K562 (cell line): ENCODE data around the gene RINL. TPM values are rescaled to one million over a fixed set of nuclear protein-coding genes. Genes with fewer than 3 reads are reported as not detected.

Source experiments
- ARNT ChIP-seq, 2 experiments: fragments of 450-650 bp; IDR thresholded peaks; 2 replicates each; pipeline ENCODE4 v1.6.1; 2016; ENCODE audit warnings: mild to moderate bottlenecking in 1 of 2
- CCNT2 ChIP-seq: IDR thresholded peaks from 2 replicates; pipeline ENCODE4 v1.6.1; 2011; ENCODE audit warnings: borderline replicate concordance, low read depth, mild to moderate bottlenecking, moderate library complexity, mixed read lengths, low read length; ENCODE audit not compliant: insufficient read length; ENCODE audit errors: extremely low read depth
- DACH1 ChIP-seq: fragments of 450-650 bp; IDR thresholded peaks from 2 replicates; pipeline ENCODE4 v1.6.1; 2018; ENCODE audit not compliant: partially characterized antibody
- FIP1L1 ChIP-seq: fragments of 200-400 bp; formaldehyde crosslinking; IDR thresholded peaks from 2 replicates; pipeline ENCODE4 v1.6.1; 2018; ENCODE audit warnings: mild to moderate bottlenecking, low read depth, low read length; ENCODE audit not compliant: poor library complexity, severe bottlenecking
- FOXA1 ChIP-seq: fragments of 450-650 bp; IDR thresholded peaks from 2 replicates; pipeline ENCODE4 v1.6.1; 2016; ENCODE audit warnings: mild to moderate bottlenecking, borderline replicate concordance
- FOXM1 ChIP-seq, 2 experiments: fragments of 450-650 bp in 1 of 2; sonication (generic) in 1 of 2; formaldehyde crosslinking in 1 of 2; IDR thresholded peaks; 2 replicates each; pipeline versions ENCODE4 v1.6.1 to v1.9.0; 2017 to 2022; ENCODE audit warnings: low read depth in 2 of 2, mild to moderate bottlenecking in 2 of 2, missing genetic modification reagents in 1 of 2, moderate library complexity in 1 of 2
- HDAC1 ChIP-seq, 2 experiments: fragments of 450-650 bp; IDR thresholded peaks; 2 replicates each; pipeline ENCODE4 v1.6.1; 2016 to 2017; ENCODE audit warnings: inconsistent platforms in 1 of 2, mild to moderate bottlenecking in 1 of 2, moderate library complexity in 1 of 2
- HDAC2 ChIP-seq: fragments of 450-650 bp; IDR thresholded peaks from 2 replicates; pipeline ENCODE4 v1.6.1; 2016; ENCODE audit warnings: mild to moderate bottlenecking
- HNRNPH1 ChIP-seq: fragments of 200-400 bp; formaldehyde crosslinking; optimal IDR thresholded peaks from 2 replicates; pipeline ENCODE3; 2017; ENCODE audit warnings: low read depth, mild to moderate bottlenecking, low read length, moderate library complexity
- MBD2 ChIP-seq: sonication (generic); IDR thresholded peaks from 2 replicates; pipeline ENCODE4 v1.6.1; 2016; ENCODE audit warnings: low read depth, borderline replicate concordance
- MYC ChIP-seq, 2 experiments: fragments of 250-450 bp in 1 of 2; sonication (Bioruptor Pico) in 1 of 2; IDR thresholded peaks; 2 replicates each; pipeline versions ENCODE4 v1.5.1 to v1.6.1; 2012 to 2021; ENCODE audit warnings: low read depth in 2 of 2, borderline replicate concordance in 1 of 2, improper control_type of control experiment in 1 of 2, low read length in 1 of 2, mild to moderate bottlenecking in 1 of 2, moderate library complexity in 1 of 2
- NFYB ChIP-seq: IDR thresholded peaks from 2 replicates; pipeline ENCODE4 v1.6.1; 2011; ENCODE audit warnings: mild to moderate bottlenecking, moderate library complexity; ENCODE audit not compliant: insufficient read length; ENCODE audit errors: extremely low read depth
- PHF20 ChIP-seq: fragments of 450-650 bp; IDR thresholded peaks from 2 replicates; pipeline ENCODE4 v1.6.1; 2018; ENCODE audit not compliant: partially characterized antibody
- PHF8 ChIP-seq: fragments of 200-600 bp; sonication (generic); IDR thresholded peaks from 2 replicates; pipeline ENCODE4 v1.6.1; 2012; ENCODE audit warnings: mixed run types, mild to moderate bottlenecking, inconsistent platforms, low read length, moderate library complexity, borderline replicate concordance
- RAD21 ChIP-seq, 2 experiments: fragments of 250-450 bp in 1 of 2; fragments of 450-650 bp in 1 of 2; sonication (Bioruptor Pico) in 1 of 2; formaldehyde crosslinking in 1 of 2; IDR thresholded peaks in 1 of 2; conservative IDR thresholded peaks in 1 of 2; 2 replicates each; pipeline versions ENCODE4 v1.4.0 to v1.8.0; 2020 to 2022; ENCODE audit warnings: mild to moderate bottlenecking in 2 of 2, moderate library complexity in 1 of 2
- SETDB1 ChIP-seq: IDR thresholded peaks from one replicate; pipeline ENCODE4 v1.6.1; 2012; ENCODE audit warnings: low read length, control low read depth, inconsistent platforms
- SLC30A9 ChIP-seq: fragments of 250-450 bp; sonication (Bioruptor Pico); IDR thresholded peaks from 2 replicates; pipeline ENCODE4 v1.8.0; 2022; ENCODE audit warnings: mild to moderate bottlenecking, moderate library complexity
- TAF7 ChIP-seq: fragments of 450-650 bp; IDR thresholded peaks from 2 replicates; pipeline ENCODE4 v1.6.1; 2016; ENCODE audit warnings: missing genetic modification characterization, missing compliant biosample characterization
- TBP ChIP-seq: optimal IDR thresholded peaks from 2 replicates; pipeline ENCODE3; 2011; ENCODE audit warnings: low read depth, low read length, improper control_type of control experiment
- TCF3 ChIP-seq: sonication (generic); formaldehyde crosslinking; IDR thresholded peaks from 2 replicates; pipeline ENCODE4 v1.4.0; 2020; ENCODE audit warnings: mild to moderate bottlenecking, missing genetic modification reagents
- THRAP3 ChIP-seq: fragments of 450-650 bp; IDR thresholded peaks from 2 replicates; pipeline ENCODE4 v1.6.1; 2016; ENCODE audit warnings: mild to moderate bottlenecking, inconsistent platforms, borderline replicate concordance
- U2AF1 ChIP-seq: fragments of 200-400 bp; formaldehyde crosslinking; optimal IDR thresholded peaks from 2 replicates; pipeline ENCODE3; 2017; ENCODE audit warnings: mild to moderate bottlenecking, low read depth, low read length, moderate library complexity
- ZFP30 ChIP-seq: fragments of 250-450 bp; sonication (Bioruptor Pico); IDR thresholded peaks from 2 replicates; pipeline ENCODE4 v1.8.0; 2022; ENCODE audit warnings: moderate library complexity, mild to moderate bottlenecking, inconsistent platforms, borderline replicate concordance
- polyA plus RNA-seq, 8 experiments: library from polyadenylated mRNA; depleted of rRNA in 4 of 8; stranded (reverse) in 5 of 8; unstranded in 3 of 8; fragments of >200 nt; fragmentation: Nextera tagmentation in 2 of 8; fragmentation: Illumina TruSeq in 1 of 8; extraction: Ambion mirVana in 2 of 8; extraction: Trizol in 1 of 8; gene quantifications; 2 replicates each; pipeline versions ENCODE4 v1.2.1 to v1.2.3, GENCODE V29; 2011 to 2014; ENCODE audit warnings: inconsistent platforms in 1 of 8, missing spikeins in 1 of 8
- total RNA-seq, 7 experiments: library from RNA; depleted of rRNA in 6 of 7; stranded (reverse); fragments of >200 nt in 6 of 7; fragmentation: Illumina TruSeq in 2 of 7; extraction: Trizol in 2 of 7; gene quantifications; 2 replicates each; pipeline versions ENCODE4 v1.2.1 to v1.2.3, GENCODE V29; 2011 to 2021; ENCODE audit warnings: low replicate concordance in 1 of 7
- TF ChIP-seq, protein P1 (sequence below), 2 experiments: fragments of 450-650 bp; IDR thresholded peaks; 2 replicates each; pipeline ENCODE4 v1.6.1; 2016
- TF ChIP-seq, protein P2 (sequence below), 2 experiments: fragments of 200-800 bp in 1 of 2; sonication (Bioruptor generic) in 1 of 2; sonication (generic) in 1 of 2; formaldehyde crosslinking in 1 of 2; IDR thresholded peaks in 1 of 2; conservative IDR thresholded peaks in 1 of 2; 2 replicates each; pipeline versions ENCODE4 v1.5.0 to v1.6.1; 2016 to 2020; ENCODE audit warnings: missing compliant biosample characterization in 1 of 2, missing genetic modification characterization in 1 of 2, missing genetic modification reagents in 1 of 2

Gene RINL
- total and polyA plus RNA-seq, 9 of the 15 experiments (the other 6 are each of a cell fraction or from before 2014, with no cell fraction given): 0.82 to 10.9 (median 4.9) TPM

DNA sequence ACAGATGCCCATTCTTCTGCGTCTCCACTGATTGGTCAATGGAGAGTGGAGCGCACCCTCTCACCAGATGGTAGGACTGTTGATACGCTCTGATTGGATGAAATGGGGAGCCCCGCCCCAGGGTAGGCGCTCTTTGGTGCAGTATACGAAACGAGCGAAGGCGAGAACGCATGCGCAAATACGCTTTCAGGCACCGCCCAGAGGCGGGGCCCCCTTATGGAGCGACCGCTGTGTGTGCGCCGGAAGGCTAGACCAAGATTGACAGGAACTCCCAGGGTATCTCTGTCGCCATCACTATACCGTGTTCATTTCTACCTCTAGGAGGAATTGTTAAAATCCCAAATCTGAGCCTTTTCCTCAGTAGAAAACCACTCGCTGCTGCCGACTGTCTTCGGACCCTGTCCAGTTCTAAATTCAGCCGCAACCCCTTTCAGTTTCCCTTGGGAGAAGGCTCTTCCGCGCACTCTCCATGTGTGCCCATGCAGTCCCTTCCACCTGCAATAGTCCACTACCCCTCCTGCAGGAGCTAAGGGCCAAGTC lies 27.6 kb downstream of the RINL start (continued):
- TF ChIP-seq, protein P1, sequence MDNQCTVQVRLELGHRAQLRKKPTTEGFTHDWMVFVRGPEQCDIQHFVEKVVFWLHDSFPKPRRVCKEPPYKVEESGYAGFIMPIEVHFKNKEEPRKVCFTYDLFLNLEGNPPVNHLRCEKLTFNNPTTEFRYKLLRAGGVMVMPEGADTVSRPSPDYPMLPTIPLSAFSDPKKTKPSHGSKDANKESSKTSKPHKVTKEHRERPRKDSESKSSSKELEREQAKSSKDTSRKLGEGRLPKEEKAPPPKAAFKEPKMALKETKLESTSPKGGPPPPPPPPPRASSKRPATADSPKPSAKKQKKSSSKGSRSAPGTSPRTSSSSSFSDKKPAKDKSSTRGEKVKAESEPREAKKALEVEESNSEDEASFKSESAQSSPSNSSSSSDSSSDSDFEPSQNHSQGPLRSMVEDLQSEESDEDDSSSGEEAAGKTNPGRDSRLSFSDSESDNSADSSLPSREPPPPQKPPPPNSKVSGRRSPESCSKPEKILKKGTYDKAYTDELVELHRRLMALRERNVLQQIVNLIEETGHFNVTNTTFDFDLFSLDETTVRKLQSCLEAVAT (IDR thresholded peaks at IDR 0.05): peak in 1 of 2 experiments; percentile 78; a peak in 1 of 4 replicates
- no peak for TF ChIP-seq DACH1
- 0 out of 2 replicates have a peak, but pooled peaks have one; percentile 43 for TF ChIP-seq TAF7 (tag)
- peak; percentile 62; the same call in 1 of the 2 replicates for TF ChIP-seq PHF8
- TF ChIP-seq FIP1L1: no peak
- peak in 1 of 2 experiments; percentile 14; a peak in 2 of 4 replicates for TF ChIP-seq RAD21 (CRISPR knock-in tag; conservative IDR thresholded peaks at IDR 0.05 in 1 of 2, IDR thresholded peaks at IDR 0.05 in 1 of 2)
- TF ChIP-seq FOXM1 (IDR thresholded peaks at IDR 0.05; ENCODE audit: low read depth): no peak
- no peak for TF ChIP-seq FOXM1 (CRISPR knock-in tag; IDR thresholded peaks at IDR 0.05; ENCODE audit: low read depth)
- no peak for TF ChIP-seq U2AF1
- TF ChIP-seq THRAP3: no peak
- TF ChIP-seq FOXA1: no peak
- TF ChIP-seq SLC30A9 (CRISPR knock-in tag): no peak
- TF ChIP-seq TBP: peak; percentile 77
- no peak for TF ChIP-seq ZFP30 (CRISPR knock-in tag)
- TF ChIP-seq SETDB1: no peak
- peak; percentile 48; the same call in 1 of the 2 replicates for TF ChIP-seq MBD2
- no peak for TF ChIP-seq NFYB
- peak in 1 of 2 experiments; percentile 77; a peak in 2 of 4 replicates for TF ChIP-seq HDAC1 (IDR thresholded peaks at IDR 0.05)
- TF ChIP-seq, protein P2, sequence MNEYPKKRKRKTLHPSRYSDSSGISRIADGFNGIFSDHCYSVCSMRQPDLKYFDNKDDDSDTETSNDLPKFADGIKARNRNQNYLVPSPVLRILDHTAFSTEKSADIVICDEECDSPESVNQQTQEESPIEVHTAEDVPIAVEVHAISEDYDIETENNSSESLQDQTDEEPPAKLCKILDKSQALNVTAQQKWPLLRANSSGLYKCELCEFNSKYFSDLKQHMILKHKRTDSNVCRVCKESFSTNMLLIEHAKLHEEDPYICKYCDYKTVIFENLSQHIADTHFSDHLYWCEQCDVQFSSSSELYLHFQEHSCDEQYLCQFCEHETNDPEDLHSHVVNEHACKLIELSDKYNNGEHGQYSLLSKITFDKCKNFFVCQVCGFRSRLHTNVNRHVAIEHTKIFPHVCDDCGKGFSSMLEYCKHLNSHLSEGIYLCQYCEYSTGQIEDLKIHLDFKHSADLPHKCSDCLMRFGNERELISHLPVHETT (CRISPR knock-in tag; conservative IDR thresholded peaks at IDR 0.05 in 1 of 2, IDR thresholded peaks at IDR 0.05 in 1 of 2): no peak
- TF ChIP-seq ARNT (IDR thresholded peaks at IDR 0.05): no peak
- no peak for TF ChIP-seq CCNT2
- TF ChIP-seq HNRNPH1: no peak
- TF ChIP-seq MYC (IDR thresholded peaks at IDR 0.05; ENCODE audit: low read depth, low read length): no peak; the same call in 1 of the 2 replicates
- no peak for TF ChIP-seq MYC (CRISPR knock-in tag; IDR thresholded peaks at IDR 0.05; ENCODE audit: borderline replicate concordance, low read depth)
- TF ChIP-seq HDAC2: peak; percentile 73
- peak; percentile 70 for TF ChIP-seq PHF20
- no peak for TF ChIP-seq TCF3
